ENCODE data around the gene IPO9.
"Not testable (repeated sequence)": the region's sequence is repeated elsewhere in the genome, so short reads cannot be mapped to it uniquely, and the experiment has no call there.

The IPO9 gene

GRCh38 chr1:201809876-201810275, 19.1 kb upstream of the IPO9 start:
- DNase-seq (no peak), ATAC-seq (no peak)

GRCh38 chr1:201810466-201811216, 18.3 kb upstream of the IPO9 start:
- no peak for ATAC-seq
- no peak for DNase-seq

GRCh38 chr1:201813226-201813625, 15.7 kb upstream of the IPO9 start:
- DNase-seq (no peak), ATAC-seq (no peak)

GRCh38 chr1:201816309-201816854, 12.6 kb upstream of the IPO9 start:
- no peak for DNase-seq
- ATAC-seq = no peak

- DNase-seq = no peak
- no peak for ATAC-seq
Measured at GRCh38 chr1:201818971-201819750, 9.8 kb upstream of the IPO9 start.

GRCh38 chr1:201820413-201820812, 8.5 kb upstream of the IPO9 start:
- ATAC-seq (no peak), DNase-seq (no peak)

- ATAC-seq = no peak
- no peak for DNase-seq
Measured at GRCh38 chr1:201825245-201825644, 3.7 kb upstream of the IPO9 start.

GRCh38 chr1:201826830-201827229, 2.1 kb upstream of the IPO9 start:
- ATAC-seq (no peak), DNase-seq (no peak)

- DNase-seq = no peak
Measured at GRCh38 chr1:201827321-201828216, 1.4 kb upstream of the IPO9 start.

GRCh38 chr1:201828217-201828819, 639 bp upstream of the IPO9 start:
- DNase-seq (no peak), ATAC-seq (no peak)

More at GRCh38 chr1:201827321-201828216, 1.4 kb upstream of the IPO9 start:
- no peak for ATAC-seq

GRCh38 chr1:201831371-201831770, 2.4 kb downstream of the IPO9 start:
- DNase-seq (no peak), ATAC-seq (no peak)

GRCh38 chr1:201834621-201835020, 5.7 kb downstream of the IPO9 start:
- no peak for DNase-seq
- no peak for ATAC-seq

GRCh38 chr1:201838381-201838780, 9.4 kb downstream of the IPO9 start:
- ATAC-seq (no peak), DNase-seq (no peak)

- not testable (repeated sequence) for ATAC-seq, DNase-seq
Measured at GRCh38 chr1:201839089-201839488, 10.1 kb downstream of the IPO9 start.

- DNase-seq (no peak), ATAC-seq (no peak)
Measured at GRCh38 chr1:201840055-201840454, 11.1 kb downstream of the IPO9 start.

- ATAC-seq (no peak), DNase-seq (no peak)
Measured at GRCh38 chr1:201840490-201840889, 11.5 kb downstream of the IPO9 start.

GRCh38 chr1:201841265-201841912, 12.4 kb downstream of the IPO9 start:
- ATAC-seq (no peak), DNase-seq (no peak)

GRCh38 chr1:201842472-201843027, 13.6 kb downstream of the IPO9 start:
- ATAC-seq = no peak

GRCh38 chr1:201845331-201846083, 16.6 kb downstream of the IPO9 start:
- peak; percentile 68 for ATAC-seq
- DNase-seq = no peak

More at GRCh38 chr1:201842472-201843027, 13.6 kb downstream of the IPO9 start:
- no peak for DNase-seq

GRCh38 chr1:201847150-201847549, 18.2 kb downstream of the IPO9 start:
- DNase-seq = no peak
- ATAC-seq = no peak
